GM12872 (cell line): ENCODE data around the gene PEX10.

Experiments used
- CTCF ChIP-seq: IDR thresholded peaks from 3 replicates; pipeline ENCODE4 v1.5.1; 2011; ENCODE audit warnings: low read depth, mild to moderate bottlenecking, low read length, moderate library complexity; ENCODE audit not compliant: insufficient read depth

Gene PEX10

GRCh38 chr1:2402420-2402819, 9.9 kb downstream of the PEX10 start:
- no peak for TF ChIP-seq CTCF

- no peak for TF ChIP-seq CTCF
These were observed 11.3 kb downstream of the PEX10 start for GRCh38 chr1:2400950-2401649.

- no peak for TF ChIP-seq CTCF
These were observed 11.8 kb downstream of the PEX10 start for GRCh38 chr1:2400576-2400909.

- no peak for TF ChIP-seq CTCF
These were observed 12.3 kb downstream of the PEX10 start for GRCh38 chr1:2399890-2400575.

GRCh38 chr1:2398871-2399270, 13.5 kb downstream of the PEX10 start:
- TF ChIP-seq CTCF: no peak

- TF ChIP-seq CTCF: no peak
These were observed 15.2 kb downstream of the PEX10 start for GRCh38 chr1:2397007-2397679.

- no peak for TF ChIP-seq CTCF
These were observed 15.9 kb downstream of the PEX10 start for GRCh38 chr1:2396476-2396875.
